Stomach (tissue), 9 donors: Measurements from ENCODE around the gene C11orf21. TPM values are rescaled to one million over a fixed set of nuclear protein-coding genes. Genes with fewer than 3 reads are reported as not detected.

Source experiments
- DNase-seq, 2 donors: peaks; one replicate each; pipeline versions ENCODE4 v3.0.0 to v3.0.0-alpha.2; 2013 to 2019
- H3K27ac ChIP-seq, 5 donors: fragments of 200-600 bp in 4 of 5; sonication (generic) in 4 of 5; one replicate each; pipeline ENCODE4 v1.5.1; 2013 to 2019; ENCODE audit warnings: mild to moderate bottlenecking in 1 of 5, moderate library complexity in 1 of 5
- H3K27me3 ChIP-seq, 3 donors: fragments of 200-600 bp; sonication (generic); one replicate each; pipeline ENCODE4 v1.5.1; 2017 to 2019; ENCODE audit warnings: mixed run types in 1 of 3
- H3K36me3 ChIP-seq, 4 donors: fragments of 200-600 bp; sonication (generic); 1 replicate in 3 of 4; 2 replicates in 1 of 4; pipeline ENCODE4 v1.5.1; 2016 to 2019
- H3K4me1 ChIP-seq, 4 donors: fragments of 200-600 bp; sonication (generic); one replicate each; pipeline ENCODE4 v1.5.1; 2016 to 2019
- H3K4me3 ChIP-seq, 4 donors: fragments of 200-600 bp; sonication (generic) in 3 of 4; one replicate each; pipeline ENCODE4 v1.5.1; 2016 to 2019; ENCODE audit warnings: mild to moderate bottlenecking in 1 of 4
- H3K9me3 ChIP-seq, 4 donors: fragments of 200-600 bp; sonication (generic); one replicate each; pipeline ENCODE4 v1.5.1; 2016 to 2019
- CTCF ChIP-seq, 7 experiments: fragments of 450-650 bp in 4 of 7; fragments of 200-600 bp in 3 of 7; sonication (generic) in 3 of 7; IDR thresholded peaks; one replicate each; pipeline ENCODE4 v1.5.1; 2016 to 2019; ENCODE audit warnings: antibody characterized with exemption in 7 of 7, control low read depth in 2 of 7, mild to moderate bottlenecking in 1 of 7
- EP300 ChIP-seq: sonication (generic); formaldehyde crosslinking; IDR thresholded peaks from one replicate; pipeline ENCODE4 v1.6.1; 2017; ENCODE audit warnings: antibody characterized with exemption
- POLR2A ChIP-seq, 4 donors: fragments of 450-650 bp; IDR thresholded peaks; one replicate each; pipeline ENCODE4 v1.6.1; 2016; ENCODE audit warnings: antibody characterized with exemption in 4 of 4, control low read depth in 2 of 4, mild to moderate bottlenecking in 1 of 4, moderate library complexity in 1 of 4
- POLR2AphosphoS5 ChIP-seq, 3 donors: sonication (generic); formaldehyde crosslinking; IDR thresholded peaks; one replicate each; pipeline ENCODE4 v1.6.1; 2016; ENCODE audit warnings: antibody characterized with exemption in 3 of 3
- WGBS, 5 donors: extraction: QIAGEN DNeasy Blood & Tissue Kit in 3 of 5; methylation state at CpG; one replicate each; pipeline versions ENCODE4 v1.1.5 to v1.1.7; 2013 to 2018; 5-methylcytosine and 5-hydroxymethylcytosine counted together
- intact Hi-C: fragments of 100-400 bp; cut with DNase I; formaldehyde crosslinking; loops from one replicate; pipeline ENCODE4 v1.15.1; 2023; ENCODE audit warnings: low total_unique reads
- polyA plus RNA-seq, 3 donors: library from polyadenylated mRNA; stranded (reverse); fragments of 200-250 nt; gene quantifications; one replicate each; pipeline ENCODE4 v1.2.3, GENCODE V29; 2013
- total RNA-seq, 5 donors: library from RNA; depleted of rRNA; stranded (reverse); fragments of >200 nt; gene quantifications; one replicate each; pipeline versions ENCODE4 v1.1.0 to v1.2.3, GENCODE V29; 2014 to 2016
- donor health status: healthy with polysubstance abuse.
- donor health status: Bipolar disorder and iron deficiency.
- donor health status: healthy.

The C11orf21 gene
- total and polyA plus RNA-seq, 8 donors: 0.61 to 1.8 (median 0.82) TPM; not detected in 2

GRCh38 chr11:2300936-2301630 is 635 bp downstream of the C11orf21 start:
- TF ChIP-seq CTCF (IDR thresholded peaks at IDR 0.05) (no peak), EP300 (no peak)
- peaks cover 42 to 65% (median 47%) of the 10 kb centered on the region in 4 donors for H3K4me1 ChIP-seq
- peak; percentile 23 to 48 for DNase-seq
- no peaks in the 10 kb centered on the region for H3K9me3 ChIP-seq
- H3K27ac ChIP-seq: peak overlapping the region in 4 of 5 donors; percentile 66 to 89 (median 83)
- H3K36me3 ChIP-seq: no peaks in the 10 kb centered on the region
- H3K27me3 ChIP-seq: no peaks in the 10 kb centered on the region
- 69 to 78% (median 72%) methylated on average over 17 to 24 of the region's 24 CpGs for WGBS, 5 donors
- peak overlapping the region; percentile 24 to 31 (median 28) for H3K4me3 ChIP-seq
- intact Hi-C loops: loop anchor here (10.0 kb wide), 1 partner anchor 584 kb away; the partner anchor contains the start of gene CDKN1C

DNA sequence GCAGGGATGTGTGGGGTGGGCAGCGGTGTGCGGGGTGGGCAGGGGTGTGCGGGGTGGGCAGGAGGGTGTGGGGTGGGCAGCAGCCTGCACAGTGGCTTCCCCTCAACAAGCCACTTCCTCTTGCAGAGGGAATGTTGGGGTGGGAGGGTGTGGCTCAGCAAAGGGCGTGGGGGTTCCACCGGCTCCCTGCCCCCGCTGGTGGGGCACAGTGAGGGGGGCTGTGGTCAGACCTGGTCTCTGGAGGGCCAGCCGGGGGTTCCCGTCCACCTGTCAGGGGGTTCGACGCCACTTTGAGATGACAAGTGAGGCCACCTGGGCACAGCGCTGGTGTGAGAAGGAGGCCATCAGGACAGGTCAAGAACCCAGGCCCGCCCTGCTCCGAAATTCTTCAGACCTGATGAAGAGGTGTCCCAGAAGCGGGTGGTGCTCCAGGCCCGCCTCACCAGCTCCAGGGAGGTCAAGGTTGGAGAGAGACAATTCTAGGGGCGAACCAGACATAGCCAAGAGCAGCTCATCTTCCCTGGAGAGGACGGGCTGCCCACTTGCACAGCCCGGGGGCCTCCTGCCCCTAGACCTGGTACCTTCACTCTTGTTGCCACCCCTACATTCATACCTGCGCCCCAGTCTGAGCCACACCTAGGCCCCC is 1.3 kb downstream of the C11orf21 start:
- Histone ChIP-seq H3K27ac (peak overlapping the region in 3 of 5 donors; percentile 34 to 85 (median 81)), H3K4me1 (peaks cover 35 to 58% (median 41%) of the 10 kb centered on the region in 4 donors), H3K4me3 (peak overlapping the region; percentile 14 to 31 (median 27)), H3K9me3 (no peaks in the 10 kb centered on the region), H3K27me3 (no peaks in the 10 kb centered on the region), H3K36me3 (no peaks in the 10 kb centered on the region)
- peak; percentile 25 to 39 for DNase-seq
- intact Hi-C loops: loop anchor here (10.0 kb wide), 1 partner anchor 584 kb away; the partner anchor contains the start of gene CDKN1C
- TF ChIP-seq POLR2AphosphoS5 (IDR thresholded peaks at IDR 0.05): no peak
- TF ChIP-seq POLR2A (IDR thresholded peaks at IDR 0.05): no peak
- TF ChIP-seq CTCF (IDR thresholded peaks at IDR 0.05): no peak
- TF ChIP-seq EP300: no peak
- 67 to 81% (median 73%) methylated on average over 3 to 19 of the region's 19 CpGs for WGBS, 5 donors

DNA sequence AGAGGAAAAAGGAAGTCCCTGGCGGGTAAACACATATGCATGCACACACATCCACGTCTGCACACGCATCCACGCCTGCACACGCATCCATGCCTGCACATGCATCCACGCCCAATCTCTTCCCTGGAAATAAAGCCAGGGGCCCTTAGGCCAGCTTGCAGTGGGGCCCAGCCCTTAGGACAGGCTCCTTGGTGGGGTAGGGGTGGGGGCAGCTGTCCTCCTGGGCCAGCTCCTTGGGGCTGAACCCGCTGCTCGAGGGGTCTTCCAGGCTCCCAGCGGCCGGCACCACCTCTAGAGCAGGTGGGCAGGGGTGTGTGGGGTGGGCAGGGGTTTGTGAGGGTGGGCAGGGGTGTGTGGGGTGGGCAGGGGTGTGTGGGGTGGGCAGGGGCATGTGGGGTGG is 1.9 kb downstream of the C11orf21 start:
- Histone ChIP-seq H3K27me3 (no peaks in the 10 kb centered on the region), H3K36me3 (no peaks in the 10 kb centered on the region), H3K4me1 (peaks cover 29 to 52% (median 34%) of the 10 kb centered on the region in 4 donors), H3K27ac (no peak overlapping the region), H3K4me3 (no peak overlapping the region), H3K9me3 (no peaks in the 10 kb centered on the region)
- TF ChIP-seq CTCF (IDR thresholded peaks at IDR 0.05) (no peak), EP300 (no peak), POLR2A (IDR thresholded peaks at IDR 0.05) (no peak), POLR2AphosphoS5 (IDR thresholded peaks at IDR 0.05) (no peak)
- 51 to 83% (median 81%) methylated on average over 1 to 10 of the region's 10 CpGs for WGBS, 5 donors
- peak; percentile 16 to 19 for DNase-seq
- intact Hi-C loops: loop anchor here (5.0 to 10.0 kb wide), 2 partner anchors 102 to 585 kb away; partner anchors contain the start of gene CDKN1C

DNA sequence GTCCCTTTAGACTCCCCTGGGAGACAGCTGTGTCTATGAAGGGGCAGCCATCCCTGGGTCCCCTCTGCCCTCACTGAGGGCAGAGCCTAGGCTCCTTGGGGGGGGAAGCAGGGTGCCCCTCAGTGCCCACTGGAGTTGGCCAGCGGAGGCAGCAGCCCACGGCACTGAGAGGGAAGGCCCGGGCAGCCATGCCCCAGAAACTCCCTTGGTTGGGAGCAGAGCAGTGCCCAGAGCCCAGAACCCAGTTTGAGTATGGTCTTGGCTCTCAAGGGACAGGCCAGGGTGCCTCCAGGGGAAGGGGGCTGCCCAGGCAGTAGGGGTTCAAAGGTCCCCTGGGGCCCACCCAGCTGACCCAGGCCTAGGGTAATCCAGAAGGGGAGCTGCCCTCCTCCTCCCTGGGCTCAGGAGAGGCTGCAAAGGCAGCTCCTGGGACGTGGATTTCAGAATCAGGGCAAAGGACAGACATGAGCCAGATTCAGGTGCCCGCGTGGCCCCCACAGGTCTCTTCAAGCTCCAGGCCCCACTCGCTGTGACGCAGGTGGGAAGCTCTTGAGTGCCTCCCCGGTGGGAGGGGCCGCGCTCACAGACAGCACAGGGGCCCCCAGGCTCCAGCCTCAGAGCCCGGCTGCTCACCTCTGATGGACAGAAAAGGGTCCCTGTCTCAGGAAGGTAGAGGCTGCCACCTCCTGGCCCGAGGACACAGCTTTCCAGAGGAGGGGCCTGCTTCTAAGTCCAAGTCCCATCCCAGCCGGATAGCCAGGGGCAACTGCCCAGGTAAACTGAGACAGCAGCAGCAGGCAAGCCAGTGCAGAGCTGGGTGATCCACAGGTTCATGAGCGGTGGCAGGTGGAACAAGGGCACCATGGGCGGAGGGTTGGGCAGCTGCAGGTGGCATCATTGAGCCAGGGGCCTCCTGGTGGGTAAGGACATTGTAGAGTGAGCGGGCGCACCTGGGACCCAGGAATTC is 2.6 kb downstream of the C11orf21 start:
- peak; percentile 48 to 80 for DNase-seq

More for the DNA sequence above, 2.6 kb downstream of the C11orf21 start:
- intact Hi-C loops: loop anchor here (5.0 kb wide), 1 partner anchor 102 kb away; no protein-coding TSS in a partner anchor
- Histone ChIP-seq H3K9me3 (no peaks in the 10 kb centered on the region), H3K4me1 (peaks cover 22 to 45% (median 27%) of the 10 kb centered on the region in 4 donors), H3K4me3 (no peak overlapping the region), H3K27me3 (no peaks in the 10 kb centered on the region), H3K27ac (no peak overlapping the region), H3K36me3 (no peaks in the 10 kb centered on the region)
- no peak for TF ChIP-seq EP300
- no peak for TF ChIP-seq POLR2AphosphoS5 (IDR thresholded peaks at IDR 0.05)
- peak in 3 of 7 experiments; percentile 18 to 47 (median 41) for TF ChIP-seq CTCF (IDR thresholded peaks at IDR 0.05)
- 56 to 79% (median 67%) methylated on average over 12 to 18 of the region's 18 CpGs for WGBS, 5 donors
